Erythroblast (primary cell): Measurements from ENCODE around the gene DYNLT3.

Source experiments
- DNase-seq, 2 experiments: peaks; one replicate each; lab custom pipeline; 2025; lab: John Stamatoyannopoulos, UW
- GATA1 ChIP-seq: IDR thresholded peaks from 2 replicates; pipeline ENCODE4 v1.6.1; 2011; ENCODE audit warnings: low read depth, mild to moderate bottlenecking, control low read depth, low read length, moderate library complexity
- POLR2A ChIP-seq: IDR thresholded peaks from 2 replicates; pipeline ENCODE4 v1.6.1; 2011; ENCODE audit warnings: mild to moderate bottlenecking, low read length

Gene DYNLT3

DNA sequence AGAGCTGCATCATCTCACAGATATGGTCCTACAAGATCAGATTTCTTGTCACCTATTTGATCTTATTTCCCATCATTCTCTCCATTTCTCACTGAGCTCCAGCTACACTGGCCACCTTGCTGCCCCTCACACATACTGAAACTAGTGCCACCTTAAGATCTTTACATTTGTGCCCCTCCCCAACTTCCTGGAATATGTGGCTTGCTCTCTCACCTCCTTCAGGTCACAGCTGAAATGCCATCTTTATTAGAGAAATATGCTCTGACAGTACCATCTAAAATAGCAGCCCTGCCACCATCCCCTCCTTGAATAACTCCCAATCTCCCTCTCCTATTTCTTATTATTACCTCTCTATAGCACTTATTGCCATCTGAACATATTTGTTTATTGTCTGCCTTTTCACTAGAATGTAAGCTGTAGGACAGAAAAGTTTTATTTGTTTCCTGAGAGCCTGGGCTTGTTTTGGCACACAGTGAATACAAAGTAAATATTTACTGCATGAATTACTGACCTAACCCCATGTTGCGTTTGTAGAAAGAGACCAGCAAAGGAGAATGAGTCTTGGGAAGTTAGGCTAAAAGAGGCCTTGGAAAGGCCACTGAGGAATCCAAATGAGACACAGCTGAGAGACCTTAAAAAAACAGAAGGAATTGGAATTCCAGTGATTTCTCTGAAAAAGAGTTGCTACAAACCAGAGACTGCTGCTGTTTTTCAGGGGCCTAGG is 22.7 kb downstream of the DYNLT3 start:
- DNase-seq, result no peak
- no peak for TF ChIP-seq GATA1

DNA sequence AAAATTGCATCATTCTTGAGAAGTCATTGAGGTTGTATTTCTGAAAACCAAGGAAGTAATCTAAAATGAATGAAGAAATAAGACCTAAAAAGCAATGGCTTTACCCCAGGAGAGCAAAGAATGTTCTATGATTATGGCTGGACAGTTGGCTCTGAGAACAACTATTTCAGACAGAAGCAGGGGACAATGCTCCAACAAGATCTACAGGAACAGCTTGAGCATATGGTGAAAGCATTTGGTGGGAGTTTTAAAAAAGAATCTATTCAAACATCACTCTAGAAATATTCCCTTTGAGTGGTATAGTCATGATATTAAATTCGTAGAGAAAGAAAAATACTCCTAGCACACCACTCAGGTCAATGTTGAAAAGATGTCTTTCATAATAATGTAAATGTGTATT is 26.7 kb downstream of the DYNLT3 start:
- no peak for TF ChIP-seq GATA1
- no peak for TF ChIP-seq POLR2A
- DNase-seq, result no peak

GRCh38 chrX:37818031-37818430 is 29.3 kb downstream of the DYNLT3 start:
- DNase-seq, result no peak
- no peak for TF ChIP-seq GATA1
- TF ChIP-seq POLR2A, result no peak

DNA sequence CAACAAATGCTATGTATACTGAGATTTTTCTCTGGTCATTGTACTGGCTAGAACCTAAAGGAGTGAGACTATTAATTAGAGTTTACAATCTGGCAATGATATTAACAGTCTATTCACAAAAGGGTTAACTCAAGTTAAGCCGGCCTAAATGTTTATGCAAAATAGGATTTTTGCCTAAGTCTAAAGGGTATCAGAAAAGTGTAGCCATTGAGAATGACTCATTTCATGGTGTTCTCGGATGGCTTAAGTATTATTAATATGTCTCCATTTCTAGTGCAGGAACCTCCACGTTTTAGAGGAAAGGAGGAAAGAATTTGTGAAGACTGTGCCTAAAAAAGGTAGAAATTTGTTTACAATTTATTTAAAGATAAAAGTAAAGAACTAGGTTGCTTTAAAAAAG is 29.8 kb downstream of the DYNLT3 start:
- no peak for TF ChIP-seq GATA1
- TF ChIP-seq POLR2A, result no peak
- DNase-seq, result no peak

- TF ChIP-seq GATA1 (no peak), POLR2A (no peak)
- peak; percentile 0 to 7 for DNase-seq
Observed at GRCh38 chrX:37817176-37817575, 30.2 kb downstream of the DYNLT3 start.

DNA sequence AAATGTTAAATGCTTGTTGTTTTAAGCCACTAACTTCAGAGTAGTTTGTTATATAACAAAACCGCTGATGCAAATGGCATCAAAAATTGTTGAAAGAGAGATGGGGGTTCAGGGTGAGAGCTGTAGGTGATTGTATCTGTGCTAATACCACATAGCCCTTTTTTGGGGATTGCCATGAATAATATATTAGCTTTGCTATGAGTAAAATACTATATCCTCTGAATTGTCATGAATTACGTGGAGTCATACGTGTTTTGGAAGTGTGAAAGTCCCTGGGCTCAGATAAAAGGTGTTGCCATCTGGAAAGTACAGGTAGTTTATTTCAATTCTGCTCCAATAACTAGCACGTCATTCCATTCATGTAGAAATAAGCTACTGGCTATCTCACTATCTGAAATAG is 30.6 kb downstream of the DYNLT3 start:
- DNase-seq, result no peak
- TF ChIP-seq GATA1, result no peak
- no peak for TF ChIP-seq POLR2A

- DNase-seq, result no peak
- TF ChIP-seq GATA1 (no peak), POLR2A (no peak)
Observed at GRCh38 chrX:37815366-37815765, 32.0 kb downstream of the DYNLT3 start.

GRCh38 chrX:37813570-37813969 is 33.8 kb downstream of the DYNLT3 start:
- no peak for TF ChIP-seq POLR2A
- no peak for TF ChIP-seq GATA1
- no peak for DNase-seq

GRCh38 chrX:37812110-37812509 is 35.3 kb downstream of the DYNLT3 start:
- DNase-seq, result no peak
- TF ChIP-seq POLR2A, result no peak
- no peak for TF ChIP-seq GATA1

GRCh38 chrX:37809970-37810369 is 37.4 kb downstream of the DYNLT3 start:
- TF ChIP-seq POLR2A, result no peak
- no peak for TF ChIP-seq GATA1
- no peak for DNase-seq

DNA sequence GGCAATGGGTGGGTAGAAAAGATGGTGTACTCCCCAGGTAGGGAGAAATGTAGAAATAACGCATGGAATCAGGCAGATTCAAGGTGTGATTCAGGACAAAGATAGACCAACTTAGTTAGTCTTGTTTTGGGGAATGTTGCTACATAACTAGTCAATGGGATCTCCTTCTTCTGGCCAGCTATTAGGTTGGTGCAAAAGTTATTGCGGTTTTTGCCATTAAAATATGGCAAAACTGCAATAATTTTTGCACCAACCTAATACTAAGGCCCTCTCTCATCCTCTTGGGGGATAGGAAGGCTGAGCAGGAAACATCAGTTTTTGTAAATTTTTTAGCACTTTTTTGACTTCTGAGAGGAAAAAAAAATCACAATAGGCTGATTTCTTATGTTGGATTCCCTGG is 44.3 kb downstream of the DYNLT3 start:
- TF ChIP-seq POLR2A (no peak), GATA1 (no peak)
- DNase-seq, result no peak

GRCh38 chrX:37802028-37802427 is 45.3 kb downstream of the DYNLT3 start:
- no peak for TF ChIP-seq POLR2A
- TF ChIP-seq GATA1, result no peak
- DNase-seq, result no peak

DNA sequence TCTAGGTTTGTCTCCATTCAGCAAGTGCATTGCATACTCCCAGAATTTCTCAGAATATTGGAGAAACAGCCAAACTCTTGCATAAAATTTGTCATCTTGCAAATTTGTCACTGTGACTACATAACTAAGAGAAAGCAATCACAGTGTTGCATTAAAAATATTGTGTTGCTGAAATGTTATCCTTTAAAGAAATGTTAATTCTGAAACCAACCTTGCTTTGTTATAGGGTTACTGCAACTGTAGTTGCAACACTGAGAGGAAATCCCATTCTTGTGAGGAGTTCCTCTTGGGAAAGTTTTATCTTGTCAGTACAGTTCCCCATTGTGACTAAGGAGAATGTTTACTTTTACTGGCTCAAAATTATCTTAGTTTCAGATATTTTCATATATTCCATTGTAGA is 46.7 kb downstream of the DYNLT3 start:
- TF ChIP-seq POLR2A (no peak), GATA1 (no peak)
- DNase-seq, result no peak

- no peak for DNase-seq
- TF ChIP-seq GATA1 (no peak), POLR2A (no peak)
Observed at GRCh38 chrX:37799936-37800335, 47.4 kb downstream of the DYNLT3 start.

- TF ChIP-seq POLR2A (no peak), GATA1 (no peak)
- DNase-seq, result no peak
Observed at GRCh38 chrX:37796805-37797204, 50.6 kb downstream of the DYNLT3 start.
